ENCODE results near the gene KCNJ18. TPM values are rescaled to one million over a fixed set of nuclear protein-coding genes. Genes with fewer than 3 reads are reported as not detected.
"Not testable (repeated sequence)": the region's sequence is repeated elsewhere in the genome, so short reads cannot be mapped to it uniquely, and the experiment has no call there.

The KCNJ18 gene
- total and polyA plus RNA-seq, 2 of the 13 experiments (the other 11 are each of a cell fraction or from before 2014, with no cell fraction given) = not detected

- POLR2A ChIA-PET; H3K27me3 ChIP-seq (ENCODE audit: control insufficient read depth in 1 of 2, insufficient read depth in 2 of 2, low read length in 2 of 2); H2AFZ ChIP-seq (ENCODE audit: low read length); H3K36me3 ChIP-seq (replicated peaks in 1 of 2; ENCODE audit: control insufficient read depth in 1 of 2, insufficient read depth in 2 of 2, low read length in 2 of 2); intact Hi-C loops (cut with micrococcal nuclease; ENCODE audit: unreplicated experiment); H3K4me2 ChIP-seq (ENCODE audit: low read depth, low read length); H3K9ac ChIP-seq (ENCODE audit: insufficient read depth, low read depth, low read length); H4K20me1 ChIP-seq (ENCODE audit: insufficient read depth, low read length); FAIRE-seq; H3K27ac ChIP-seq (ENCODE audit: extremely low read length, insufficient read depth, low read length); CTCF ChIA-PET (ENCODE audit: low intra/inter-chr PET ratio, low total read pairs); H3K79me2 ChIP-seq (ENCODE audit: insufficient read depth, low read length); BruUV-seq (replicated peaks); in situ Hi-C loops (cut with HindIII; ENCODE audit: extremely low pct_ligation_motif_present, low pct_unique_long_range_greater_than_20kb); H3K4me3 ChIP-seq (replicated peaks in 1 of 3; ENCODE audit: insufficient read depth in 1 of 3, low read depth in 2 of 3, low read length in 3 of 3); H3K9me3 ChIP-seq (ENCODE audit: low read length); ATAC-seq; DNase-seq (ENCODE audit: low spot score); H3K4me1 ChIP-seq (ENCODE audit: insufficient read depth, low read length); TF ChIP-seq SOX6, FOXA1, CREB1 (CRISPR knock-in tag; IDR thresholded peaks at IDR 0.05): not testable (repeated sequence)
- WGBS (ENCODE audit: low lambda C conversion rate) = 0% methylated on average over 1 of the region's 1 CpG
- TF ChIP-seq SOX6 (IDR thresholded peaks at IDR 0.05) (0 out of 2 replicates have a peak, but pooled peaks have one; percentile 51), FOXA1 (IDR thresholded peaks at IDR 0.05) (peak; percentile 7; the same call in 1 of the 2 replicates), CREB1 (IDR thresholded peaks at IDR 0.05) (peak; percentile 76)
Observed at GRCh38 chr17:21650043-21650442, 42.3 kb upstream of the KCNJ18 start.

DNA sequence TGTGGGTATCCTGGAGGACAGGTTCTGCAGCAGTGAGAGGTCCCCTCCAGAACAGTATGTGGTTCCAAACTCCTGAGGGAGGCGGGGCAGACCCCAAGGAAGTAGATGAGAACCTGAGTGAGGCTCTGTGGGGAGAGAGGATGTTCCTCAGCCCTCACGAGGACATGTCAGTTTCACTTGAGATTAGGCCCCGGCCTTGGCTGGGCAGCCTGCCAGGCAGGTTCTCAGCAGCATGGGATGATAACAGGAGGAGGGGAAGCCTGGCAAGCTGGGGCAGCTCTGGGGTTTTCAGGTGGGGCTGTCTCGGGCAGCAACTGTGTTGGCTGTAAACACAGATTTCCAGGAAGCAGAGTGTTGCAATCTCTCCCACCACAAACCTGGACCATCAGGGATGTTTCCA, 40.3 kb upstream of the KCNJ18 start:
- POLR2A ChIA-PET; H3K79me2 ChIP-seq (ENCODE audit: insufficient read depth, low read length); H3K4me1 ChIP-seq (ENCODE audit: insufficient read depth, low read length); H3K4me2 ChIP-seq (ENCODE audit: low read depth, low read length); intact Hi-C loops (cut with micrococcal nuclease; ENCODE audit: unreplicated experiment); H3K27ac ChIP-seq (ENCODE audit: extremely low read length, insufficient read depth, low read length); BruUV-seq (replicated peaks); H3K4me3 ChIP-seq (replicated peaks in 1 of 3; ENCODE audit: insufficient read depth in 1 of 3, low read depth in 2 of 3, low read length in 3 of 3); CTCF ChIA-PET (ENCODE audit: low intra/inter-chr PET ratio, low total read pairs); H3K36me3 ChIP-seq (replicated peaks in 1 of 2; ENCODE audit: control insufficient read depth in 1 of 2, insufficient read depth in 2 of 2, low read length in 2 of 2); FAIRE-seq; DNase-seq (ENCODE audit: low spot score); H3K9ac ChIP-seq (ENCODE audit: insufficient read depth, low read depth, low read length); H3K27me3 ChIP-seq (ENCODE audit: control insufficient read depth in 1 of 2, insufficient read depth in 2 of 2, low read length in 2 of 2); ATAC-seq; H2AFZ ChIP-seq (ENCODE audit: low read length); H4K20me1 ChIP-seq (ENCODE audit: insufficient read depth, low read length); in situ Hi-C loops (cut with HindIII; ENCODE audit: extremely low pct_ligation_motif_present, low pct_unique_long_range_greater_than_20kb); H3K9me3 ChIP-seq (ENCODE audit: low read length): not testable (repeated sequence)
- WGBS (ENCODE audit: low lambda C conversion rate) = 0% methylated on average over 3 of the region's 4 CpGs

- H3K27ac ChIP-seq (ENCODE audit: extremely low read length, insufficient read depth, low read length); intact Hi-C loops (cut with micrococcal nuclease; ENCODE audit: unreplicated experiment); H3K36me3 ChIP-seq (replicated peaks in 1 of 2; ENCODE audit: control insufficient read depth in 1 of 2, insufficient read depth in 2 of 2, low read length in 2 of 2); POLR2A ChIA-PET; in situ Hi-C loops (cut with HindIII; ENCODE audit: extremely low pct_ligation_motif_present, low pct_unique_long_range_greater_than_20kb); H3K9me3 ChIP-seq (ENCODE audit: low read length); H2AFZ ChIP-seq (ENCODE audit: low read length); H3K4me1 ChIP-seq (ENCODE audit: insufficient read depth, low read length); H4K20me1 ChIP-seq (ENCODE audit: insufficient read depth, low read length); CTCF ChIA-PET (ENCODE audit: low intra/inter-chr PET ratio, low total read pairs); DNase-seq (ENCODE audit: low spot score); H3K79me2 ChIP-seq (ENCODE audit: insufficient read depth, low read length); H3K9ac ChIP-seq (ENCODE audit: insufficient read depth, low read depth, low read length); H3K4me2 ChIP-seq (ENCODE audit: low read depth, low read length); H3K4me3 ChIP-seq (replicated peaks in 1 of 3; ENCODE audit: insufficient read depth in 1 of 3, low read depth in 2 of 3, low read length in 3 of 3); H3K27me3 ChIP-seq (ENCODE audit: control insufficient read depth in 1 of 2, insufficient read depth in 2 of 2, low read length in 2 of 2); BruUV-seq (replicated peaks); ATAC-seq; FAIRE-seq: not testable (repeated sequence)
- WGBS (ENCODE audit: low lambda C conversion rate) = 44% methylated on average over 7 of the region's 10 CpGs
Observed at GRCh38 chr17:21653211-21653610, 39.1 kb upstream of the KCNJ18 start.

- 40% methylated on average over 20 of the region's 47 CpGs for WGBS (ENCODE audit: low lambda C conversion rate)
- H2AFZ ChIP-seq (ENCODE audit: low read length); POLR2A ChIA-PET; ATAC-seq; H3K36me3 ChIP-seq (replicated peaks in 1 of 2; ENCODE audit: control insufficient read depth in 1 of 2, insufficient read depth in 2 of 2, low read length in 2 of 2); H3K27ac ChIP-seq (ENCODE audit: extremely low read length, insufficient read depth, low read length); FAIRE-seq; intact Hi-C loops (cut with micrococcal nuclease; ENCODE audit: unreplicated experiment); H3K27me3 ChIP-seq (ENCODE audit: control insufficient read depth in 1 of 2, insufficient read depth in 2 of 2, low read length in 2 of 2); DNase-seq (ENCODE audit: low spot score); H3K9ac ChIP-seq (ENCODE audit: insufficient read depth, low read depth, low read length); in situ Hi-C loops (cut with HindIII; ENCODE audit: extremely low pct_ligation_motif_present, low pct_unique_long_range_greater_than_20kb); H3K79me2 ChIP-seq (ENCODE audit: insufficient read depth, low read length); H3K4me2 ChIP-seq (ENCODE audit: low read depth, low read length); H4K20me1 ChIP-seq (ENCODE audit: insufficient read depth, low read length); BruUV-seq (replicated peaks); H3K4me1 ChIP-seq (ENCODE audit: insufficient read depth, low read length); CTCF ChIA-PET (ENCODE audit: low intra/inter-chr PET ratio, low total read pairs); H3K4me3 ChIP-seq (replicated peaks in 1 of 3; ENCODE audit: insufficient read depth in 1 of 3, low read depth in 2 of 3, low read length in 3 of 3); H3K9me3 ChIP-seq (ENCODE audit: low read length): not testable (repeated sequence)
Observed at GRCh38 chr17:21656518-21657309, 35.6 kb upstream of the KCNJ18 start.

All from HepG2 (cell line).